8988T (cell line): Measurements from ENCODE around the gene UBXN6.

Source experiments
- DNase-seq: peaks from one replicate; pipeline ENCODE4 v3.0.0; 2011

Gene UBXN6

GRCh38 chr19:4402171-4403004 lies 55.2 kb downstream of the UBXN6 start, which contains the start of gene CHAF1A:
Gene CHAF1A (plus strand): TSS chr19:4402640. CDS start chr19:4402763, 123 bp downstream.
- DNase-seq: peak; percentile 96

GRCh38 chr19:4401769-4402170 lies 55.8 kb downstream of the UBXN6 start:
- no peak for DNase-seq

- DNase-seq: peak; percentile 68
Measured at GRCh38 chr19:4400135-4400936, 57.3 kb downstream of the UBXN6 start, which contains the start of gene SH3GL1. Gene SH3GL1 (minus strand): TSS chr19:4400547. CDS start chr19:4400368, 179 bp downstream.

GRCh38 chr19:4399812-4400134 lies 57.8 kb downstream of the UBXN6 start:
- DNase-seq: peak; percentile 45

GRCh38 chr19:4396949-4397783 lies 60.4 kb downstream of the UBXN6 start:
- no peak for DNase-seq
